IPS-18a (cell line): ENCODE data around the gene ENPP5.
"Not testable (repeated sequence)": the region's sequence is repeated elsewhere in the genome, so short reads cannot be mapped to it uniquely, and the experiment has no call there.

ENCODE experiments used
- H3K27ac ChIP-seq: one replicate; pipeline ENCODE4 v1.5.1; 2013; ENCODE audit warnings: low read length
- H3K27me3 ChIP-seq: one replicate; pipeline ENCODE4 v1.6.1; 2013; ENCODE audit warnings: mild to moderate bottlenecking, low read length; ENCODE audit not compliant: control insufficient read depth, insufficient read depth
- H3K36me3 ChIP-seq: one replicate; pipeline ENCODE4 v1.6.1; 2013; ENCODE audit warnings: low read depth, low read length; ENCODE audit not compliant: control insufficient read depth
- H3K4me1 ChIP-seq: one replicate; pipeline ENCODE4 v1.6.1; 2013; ENCODE audit warnings: low read depth, low read length; ENCODE audit not compliant: control insufficient read depth
- H3K4me3 ChIP-seq: one replicate; pipeline ENCODE4 v1.5.1; 2013; ENCODE audit warnings: low read length
- H3K9ac ChIP-seq: one replicate; pipeline ENCODE4 v1.6.1; 2013; ENCODE audit warnings: mild to moderate bottlenecking, low read length, moderate library complexity
- H3K9me3 ChIP-seq: one replicate; pipeline ENCODE4 v1.6.1; 2013; ENCODE audit warnings: low read depth, low read length; ENCODE audit not compliant: control insufficient read depth

Gene ENPP5

GRCh38 chr6:46172176-46172575 is 1.4 kb upstream of the ENPP5 start:
- no peaks in the 10 kb centered on the region for H3K36me3 ChIP-seq
- no peaks in the 10 kb centered on the region for H3K9me3 ChIP-seq
- no peak overlapping the region for H3K27ac ChIP-seq
- H3K9ac ChIP-seq = no peak overlapping the region
- no peaks in the 10 kb centered on the region for H3K4me1 ChIP-seq
- H3K27me3 ChIP-seq = no peaks in the 10 kb centered on the region
- no peak overlapping the region for H3K4me3 ChIP-seq

GRCh38 chr6:46160102-46160501 is 10.7 kb downstream of the ENPP5 start:
- Histone ChIP-seq H3K36me3 (peaks cover 21% of the 10 kb centered on the region), H3K4me3 (no peak overlapping the region), H3K27me3 (no peaks in the 10 kb centered on the region), H3K27ac (no peak overlapping the region), H3K9me3 (no peaks in the 10 kb centered on the region), H3K4me1 (peaks cover 3% of the 10 kb centered on the region), H3K9ac (no peak overlapping the region)

- no peak overlapping the region for H3K4me3 ChIP-seq
- H3K9me3 ChIP-seq = no peaks in the 10 kb centered on the region
- peaks cover 21% of the 10 kb centered on the region for H3K36me3 ChIP-seq
- no peaks in the 10 kb centered on the region for H3K27me3 ChIP-seq
- peaks cover 5% of the 10 kb centered on the region for H3K4me1 ChIP-seq
- H3K9ac ChIP-seq = no peak overlapping the region
- H3K27ac ChIP-seq = no peak overlapping the region
Measured at GRCh38 chr6:46159229-46159628, 11.6 kb downstream of the ENPP5 start.

GRCh38 chr6:46156701-46157100 is 14.1 kb downstream of the ENPP5 start:
- no peaks in the 10 kb centered on the region for H3K27me3 ChIP-seq
- H3K27ac ChIP-seq = no peak overlapping the region
- H3K9me3 ChIP-seq = no peaks in the 10 kb centered on the region
- peaks cover 5% of the 10 kb centered on the region for H3K4me1 ChIP-seq
- H3K36me3 ChIP-seq = peaks cover 18% of the 10 kb centered on the region
- H3K4me3 ChIP-seq = no peak overlapping the region
- no peak overlapping the region for H3K9ac ChIP-seq

GRCh38 chr6:46149066-46149465 is 21.7 kb downstream of the ENPP5 start:
- H3K4me3 ChIP-seq, H3K9me3 ChIP-seq, H3K36me3 ChIP-seq, H3K27ac ChIP-seq, H3K9ac ChIP-seq, H3K27me3 ChIP-seq, H3K4me1 ChIP-seq: not testable (repeated sequence)

- no peak overlapping the region for H3K4me3 ChIP-seq
- H3K27me3 ChIP-seq = no peaks in the 10 kb centered on the region
- H3K4me1 ChIP-seq = peaks cover 17% of the 10 kb centered on the region
- H3K36me3 ChIP-seq = no peaks in the 10 kb centered on the region
- H3K27ac ChIP-seq = no peak overlapping the region
- no peak overlapping the region for H3K9ac ChIP-seq
- H3K9me3 ChIP-seq = no peaks in the 10 kb centered on the region
Measured at GRCh38 chr6:46144270-46144669, 26.5 kb downstream of the ENPP5 start.

- Histone ChIP-seq H3K9me3 (no peaks in the 10 kb centered on the region), H3K9ac (no peak overlapping the region), H3K36me3 (no peaks in the 10 kb centered on the region), H3K4me1 (peaks cover 8% of the 10 kb centered on the region), H3K4me3 (no peak overlapping the region), H3K27ac (no peak overlapping the region), H3K27me3 (no peaks in the 10 kb centered on the region)
Measured at GRCh38 chr6:46138281-46138680, 32.5 kb downstream of the ENPP5 start.

- H3K27me3 ChIP-seq = no peaks in the 10 kb centered on the region
- H3K9me3 ChIP-seq = no peaks in the 10 kb centered on the region
- H3K4me1 ChIP-seq = peaks cover 8% of the 10 kb centered on the region
- no peak overlapping the region for H3K27ac ChIP-seq
- no peak overlapping the region for H3K9ac ChIP-seq
- H3K36me3 ChIP-seq = no peaks in the 10 kb centered on the region
- H3K4me3 ChIP-seq = no peak overlapping the region
Measured at GRCh38 chr6:46137387-46137786, 33.4 kb downstream of the ENPP5 start.

GRCh38 chr6:46136831-46137230 is 33.9 kb downstream of the ENPP5 start:
- no peak overlapping the region for H3K9ac ChIP-seq
- H3K4me1 ChIP-seq = peaks cover 6% of the 10 kb centered on the region
- no peak overlapping the region for H3K4me3 ChIP-seq
- H3K27me3 ChIP-seq = no peaks in the 10 kb centered on the region
- no peak overlapping the region for H3K27ac ChIP-seq
- no peaks in the 10 kb centered on the region for H3K36me3 ChIP-seq
- no peaks in the 10 kb centered on the region for H3K9me3 ChIP-seq

GRCh38 chr6:46135176-46135575 is 35.6 kb downstream of the ENPP5 start:
- Histone ChIP-seq H3K36me3 (no peaks in the 10 kb centered on the region), H3K9ac (no peak overlapping the region), H3K27me3 (peaks cover 6% of the 10 kb centered on the region), H3K4me3 (no peak overlapping the region), H3K9me3 (no peaks in the 10 kb centered on the region), H3K4me1 (no peaks in the 10 kb centered on the region), H3K27ac (no peak overlapping the region)

- Histone ChIP-seq H3K4me1 (no peaks in the 10 kb centered on the region), H3K36me3 (no peaks in the 10 kb centered on the region), H3K27me3 (peaks cover 7% of the 10 kb centered on the region), H3K9me3 (no peaks in the 10 kb centered on the region), H3K9ac (no peak overlapping the region), H3K27ac (no peak overlapping the region), H3K4me3 (no peak overlapping the region)
Measured at GRCh38 chr6:46134216-46134615, 36.6 kb downstream of the ENPP5 start.

- not testable (repeated sequence) for H3K4me1 ChIP-seq, H3K36me3 ChIP-seq, H3K27ac ChIP-seq, H3K9me3 ChIP-seq, H3K9ac ChIP-seq, H3K4me3 ChIP-seq
- peaks cover 18% of the 10 kb centered on the region for H3K27me3 ChIP-seq
Measured at GRCh38 chr6:46131291-46131690, 39.5 kb downstream of the ENPP5 start.
